ENCODE data around the gene SMG1.
"Not testable (repeated sequence)": the region's sequence is repeated elsewhere in the genome, so short reads cannot be mapped to it uniquely, and the experiment has no call there.

SMG1 gene

GRCh38 chr16:18925986-18926865 is at the start of gene SMG1:
Gene SMG1, minus strand, starts transcription at chr16:18926408. Its CDS starts 367 bp downstream, at chr16:18926041.
- in situ Hi-C loops (cut with MboI; ENCODE audit: low sequenced_read_pairs), result not testable (repeated sequence)

GRCh38 chr16:18975109-18975508 is 48.9 kb upstream of the SMG1 start:
- in situ Hi-C loops (cut with MboI; ENCODE audit: low sequenced_read_pairs), result no loop called here

- in situ Hi-C loops (cut with MboI; ENCODE audit: low sequenced_read_pairs), result no loop called here
These were observed 43.6 kb upstream of the SMG1 start for GRCh38 chr16:18969855-18970240.

- in situ Hi-C loops (cut with MboI; ENCODE audit: low sequenced_read_pairs), result no loop called here
These were observed 43.0 kb upstream of the SMG1 start for GRCh38 chr16:18969050-18969854.

GRCh38 chr16:18966791-18967190 is 40.6 kb upstream of the SMG1 start:
- in situ Hi-C loops (cut with MboI; ENCODE audit: low sequenced_read_pairs), result no loop called here

GRCh38 chr16:18965555-18965954 is 39.3 kb upstream of the SMG1 start:
- in situ Hi-C loops (cut with MboI; ENCODE audit: low sequenced_read_pairs), result no loop called here

- in situ Hi-C loops (cut with MboI; ENCODE audit: low sequenced_read_pairs), result no loop called here
These were observed 32.9 kb upstream of the SMG1 start for GRCh38 chr16:18959031-18959505.

GRCh38 chr16:18958621-18959029 is 32.4 kb upstream of the SMG1 start:
- in situ Hi-C loops (cut with MboI; ENCODE audit: low sequenced_read_pairs), result no loop called here

- in situ Hi-C loops (cut with MboI; ENCODE audit: low sequenced_read_pairs), result not testable (repeated sequence)
These were observed 30.5 kb upstream of the SMG1 start for GRCh38 chr16:18956658-18957241.

GRCh38 chr16:18955874-18956580 is 29.8 kb upstream of the SMG1 start:
- in situ Hi-C loops (cut with MboI; ENCODE audit: low sequenced_read_pairs), result not testable (repeated sequence)

GRCh38 chr16:18953547-18953946 is 27.3 kb upstream of the SMG1 start:
- in situ Hi-C loops (cut with MboI; ENCODE audit: low sequenced_read_pairs), result no loop called here

GRCh38 chr16:18950469-18951185 is 24.4 kb upstream of the SMG1 start:
- in situ Hi-C loops (cut with MboI; ENCODE audit: low sequenced_read_pairs), result no loop called here

- in situ Hi-C loops (cut with MboI; ENCODE audit: low sequenced_read_pairs), result no loop called here
These were observed 22.3 kb upstream of the SMG1 start for GRCh38 chr16:18948372-18949020.

GRCh38 chr16:18945233-18945632 is 19.0 kb upstream of the SMG1 start:
- in situ Hi-C loops (cut with MboI; ENCODE audit: low sequenced_read_pairs), result no loop called here

- in situ Hi-C loops (cut with MboI; ENCODE audit: low sequenced_read_pairs), result no loop called here
These were observed 17.2 kb upstream of the SMG1 start for GRCh38 chr16:18943414-18943813.

GRCh38 chr16:18942061-18942460 is 15.9 kb upstream of the SMG1 start:
- in situ Hi-C loops (cut with MboI; ENCODE audit: low sequenced_read_pairs), result no loop called here

- in situ Hi-C loops (cut with MboI; ENCODE audit: low sequenced_read_pairs), result no loop called here
These were observed 15.3 kb upstream of the SMG1 start for GRCh38 chr16:18941471-18941870.

- in situ Hi-C loops (cut with MboI; ENCODE audit: low sequenced_read_pairs), result no loop called here
These were observed 12.8 kb upstream of the SMG1 start for GRCh38 chr16:18938986-18939385.

GRCh38 chr16:18937390-18937789 is 11.2 kb upstream of the SMG1 start:
- in situ Hi-C loops (cut with MboI; ENCODE audit: low sequenced_read_pairs), result no loop called here
